CD4-positive, alpha-beta T cell treated with Interleukin-1 beta for 1 hour (primary cell): ENCODE measurements around the gene GLIS2.
A peak's percentile ranks its signal among the peaks of the same experiment; 100 is the strongest.

Experiments
- DNase-seq, 2 donors: peaks; one replicate each; pipeline ENCODE4 v3.0.0-alpha.2; 2020 to 2022

Gene GLIS2

GRCh38 chr16:4315186-4316107 lies at the start of gene GLIS2:
GLIS2 (plus strand) TSS chr16:4316067; CDS start chr16:4332281, 16,214 bp downstream.
- peak; percentile 27 to 55 for DNase-seq

GRCh38 chr16:4266372-4266771 lies 49.5 kb upstream of the GLIS2 start:
- peak in 1 of 2 donors; percentile 3 for DNase-seq

GRCh38 chr16:4270091-4270490 lies 45.8 kb upstream of the GLIS2 start:
- no peak for DNase-seq

GRCh38 chr16:4270595-4270994 lies 45.3 kb upstream of the GLIS2 start:
- DNase-seq, result no peak

- peak; percentile 87 for DNase-seq
Measured at GRCh38 chr16:4271176-4272113, 44.4 kb upstream of the GLIS2 start.

GRCh38 chr16:4272114-4272956 lies 43.5 kb upstream of the GLIS2 start:
- peak; percentile 26 to 40 for DNase-seq

- peak; percentile 46 to 56 for DNase-seq
Measured at GRCh38 chr16:4273858-4274311, 42.0 kb upstream of the GLIS2 start.

GRCh38 chr16:4275861-4276260 lies 40.0 kb upstream of the GLIS2 start:
- DNase-seq, result no peak

GRCh38 chr16:4277987-4278513 lies 37.8 kb upstream of the GLIS2 start:
- DNase-seq, result no peak

- DNase-seq, result no peak
Measured at GRCh38 chr16:4280625-4281024, 35.2 kb upstream of the GLIS2 start.

GRCh38 chr16:4283441-4283840 lies 32.4 kb upstream of the GLIS2 start:
- no peak for DNase-seq

- DNase-seq, result no peak
Measured at GRCh38 chr16:4283939-4284338, 31.9 kb upstream of the GLIS2 start.

- no peak for DNase-seq
Measured at GRCh38 chr16:4285167-4285566, 30.7 kb upstream of the GLIS2 start.

GRCh38 chr16:4288148-4288921 lies 27.5 kb upstream of the GLIS2 start:
- DNase-seq, result peak; percentile 78 to 83

GRCh38 chr16:4290236-4290830 lies 25.5 kb upstream of the GLIS2 start:
- no peak for DNase-seq

- DNase-seq, result no peak
Measured at GRCh38 chr16:4291699-4292098, 24.2 kb upstream of the GLIS2 start.

GRCh38 chr16:4293181-4293716 lies 22.6 kb upstream of the GLIS2 start:
- DNase-seq, result no peak

- DNase-seq, result no peak
Measured at GRCh38 chr16:4293822-4294457, 21.9 kb upstream of the GLIS2 start.

GRCh38 chr16:4295581-4295980 lies 20.3 kb upstream of the GLIS2 start:
- DNase-seq, result no peak

- no peak for DNase-seq
Measured at GRCh38 chr16:4297480-4297879, 18.4 kb upstream of the GLIS2 start.
